DOHH2 (cell line): ENCODE measurements around the gene UBE2D2.
A peak's percentile ranks its signal among the peaks of the same experiment; 100 is the strongest.

Experiments
- H3F3A ChIP-seq: fragments of 200-600 bp; sonication (generic), shearing (Covaris generic); 2 replicates; pipeline ENCODE4 v1.6.0; 2016; ENCODE audit warnings: antibody characterized with exemption, mild to moderate bottlenecking; ENCODE audit not compliant: control insufficient read depth, insufficient read depth
- H3K27ac ChIP-seq: fragments of 200-600 bp; sonication (generic); 2 replicates; pipeline ENCODE4 v1.5.1; 2014; ENCODE audit warnings: low read depth, mild to moderate bottlenecking, low read length, moderate library complexity
- H3K27me3 ChIP-seq: fragments of 200-600 bp; sonication (generic); 2 replicates; pipeline ENCODE4 v1.6.1; 2014; ENCODE audit warnings: mild to moderate bottlenecking, low read length, mixed read lengths; ENCODE audit not compliant: control insufficient read depth
- H3K36me3 ChIP-seq: fragments of 200-600 bp; sonication (generic); 2 replicates; pipeline ENCODE4 v1.6.1; 2014; ENCODE audit warnings: mild to moderate bottlenecking, low read length, moderate library complexity, mixed read lengths; ENCODE audit not compliant: control insufficient read depth
- H3K4me1 ChIP-seq: fragments of 200-600 bp; sonication (generic); 2 replicates; pipeline ENCODE4 v1.6.1; 2014; ENCODE audit warnings: mild to moderate bottlenecking, low read length, mixed read lengths; ENCODE audit not compliant: control insufficient read depth
- H3K4me2 ChIP-seq: fragments of 200-600 bp; sonication (generic); 2 replicates; pipeline ENCODE4 v1.6.0; 2014; ENCODE audit warnings: mild to moderate bottlenecking, low read length, moderate library complexity
- H3K4me3 ChIP-seq: fragments of 200-600 bp; sonication (generic); 2 replicates; pipeline ENCODE4 v1.5.1; 2014; ENCODE audit warnings: mild to moderate bottlenecking, low read length, mixed read lengths
- H3K79me2 ChIP-seq: fragments of 200-600 bp; sonication (generic); 2 replicates; pipeline ENCODE4 v1.6.1; 2014; ENCODE audit warnings: mild to moderate bottlenecking, low read length, mixed read lengths; ENCODE audit not compliant: control insufficient read depth
- H3K9me2 ChIP-seq: fragments of 200-600 bp; sonication (generic); replicated peaks from 2 replicates; pipeline ENCODE4 v1.6.1; 2014; ENCODE audit warnings: mild to moderate bottlenecking, low read length, mixed read lengths; ENCODE audit not compliant: control insufficient read depth
- H3K9me3 ChIP-seq: fragments of 200-600 bp; sonication (generic); 2 replicates; pipeline ENCODE4 v1.6.1; 2014; ENCODE audit warnings: antibody characterized with exemption, low read length, mixed read lengths; ENCODE audit not compliant: control insufficient read depth, insufficient read depth
- H4K20me1 ChIP-seq: fragments of 200-600 bp; sonication (generic); 2 replicates; pipeline ENCODE4 v1.6.0; 2014; ENCODE audit warnings: low read depth, mild to moderate bottlenecking, antibody characterized with exemption, low read length, moderate library complexity; ENCODE audit not compliant: control insufficient read depth, insufficient read depth
- CTCF ChIP-seq: fragments of 200-600 bp; sonication (generic); IDR thresholded peaks from one replicate; pipeline ENCODE4 v1.5.1; 2014; ENCODE audit warnings: antibody characterized with exemption, mild to moderate bottlenecking, low read depth, low read length; ENCODE audit not compliant: poor library complexity, severe bottlenecking
- EZH2phosphoT487 ChIP-seq: fragments of 200-600 bp; sonication (generic); IDR thresholded peaks from 2 replicates; pipeline ENCODE4 v1.6.1; 2017; ENCODE audit warnings: borderline replicate concordance, mild to moderate bottlenecking, antibody characterized with exemption, low read length, moderate library complexity, mixed read lengths

UBE2D2 gene

GRCh38 chr5:139635606-139636206, 74.6 kb downstream of the UBE2D2 start:
- peaks cover 83% of the 10 kb centered on the region for H3K4me1 ChIP-seq
- H3K4me3 ChIP-seq: peak overlapping the region; percentile 77
- no peaks in the 10 kb centered on the region for H3K9me3 ChIP-seq
- H3K9me2 ChIP-seq: no peaks in the 10 kb centered on the region
- H3K27ac ChIP-seq: peak overlapping the region; percentile 96
- H3K79me2 ChIP-seq: peaks cover 7% of the 10 kb centered on the region
- TF ChIP-seq EZH2phosphoT487 (no peak), CTCF (peak; percentile 91)
- no peaks in the 10 kb centered on the region for H3K36me3 ChIP-seq
- peaks cover 6% of the 10 kb centered on the region; the same call in 1 of the 2 replicates for H4K20me1 ChIP-seq
- peak overlapping the region; percentile 99 for H3K4me2 ChIP-seq
- no peaks in the 10 kb centered on the region for H3K27me3 ChIP-seq
- peaks cover 42% of the 10 kb centered on the region for H3F3A ChIP-seq

DNA sequence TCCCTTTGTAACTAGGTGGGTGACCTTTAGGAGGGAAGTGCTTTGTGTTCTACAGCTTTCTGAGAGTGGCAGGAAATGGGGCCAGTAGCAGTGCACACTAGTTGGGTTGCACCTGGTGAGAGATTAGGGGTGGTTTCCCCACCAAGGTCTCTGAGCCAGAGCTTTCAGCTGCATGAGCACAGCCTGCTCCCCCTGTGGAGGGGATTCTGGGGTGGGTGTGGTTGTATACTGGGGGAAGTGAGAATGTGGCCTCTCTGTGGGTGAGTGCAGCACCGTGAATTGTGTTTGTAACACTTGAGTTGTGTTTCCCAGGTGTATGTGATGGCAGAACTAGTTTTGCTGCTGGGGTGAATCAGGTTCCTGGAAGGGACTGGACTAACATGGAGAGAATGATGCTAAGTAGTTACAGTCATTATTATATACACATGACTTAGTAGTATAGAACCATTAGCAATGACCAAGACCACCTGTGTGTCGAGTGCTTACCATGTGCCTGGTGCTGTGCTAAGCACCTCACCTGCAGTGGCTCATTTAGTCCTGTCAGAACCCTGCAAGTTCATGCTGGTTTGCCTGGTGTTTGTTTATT, 75.2 kb downstream of the UBE2D2 start:
- H3K79me2 ChIP-seq: peaks cover 7% of the 10 kb centered on the region
- peaks cover 83% of the 10 kb centered on the region for H3K4me1 ChIP-seq
- TF ChIP-seq CTCF: no peak
- TF ChIP-seq EZH2phosphoT487: no peak
- no peaks in the 10 kb centered on the region for H3K9me3 ChIP-seq
- peak overlapping the region; percentile 77 for H3K4me3 ChIP-seq
- H3F3A ChIP-seq: peaks cover 41% of the 10 kb centered on the region
- H3K36me3 ChIP-seq: no peaks in the 10 kb centered on the region
- no peaks in the 10 kb centered on the region for H3K27me3 ChIP-seq
- no peaks in the 10 kb centered on the region for H3K9me2 ChIP-seq
- peak overlapping the region; percentile 96 for H3K27ac ChIP-seq
- H4K20me1 ChIP-seq: peaks cover 6% of the 10 kb centered on the region; the same call in 1 of the 2 replicates
- H3K4me2 ChIP-seq: peak overlapping the region; percentile 99

DNA sequence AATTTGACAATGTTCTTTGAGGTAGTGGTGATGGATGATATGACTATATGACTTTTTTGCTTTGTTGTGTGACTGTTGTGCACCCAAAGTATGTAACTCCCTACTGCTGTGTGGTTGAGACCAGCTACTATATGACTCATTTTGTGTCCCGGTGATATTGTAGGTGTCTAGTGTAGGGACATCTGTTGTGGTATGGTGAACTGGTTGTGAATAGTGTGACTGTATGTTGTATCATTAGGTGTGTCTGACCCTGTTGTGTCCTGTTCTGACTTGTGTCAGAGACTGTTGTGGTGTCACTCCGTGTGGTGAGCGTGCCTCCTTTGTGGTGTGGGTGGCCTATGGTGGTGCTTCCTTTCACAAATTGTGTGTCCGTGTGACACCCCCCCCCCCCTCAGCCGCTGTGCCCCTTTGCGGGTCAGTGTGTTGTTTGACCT, 75.9 kb downstream of the UBE2D2 start:
- H3F3A ChIP-seq: peaks cover 36% of the 10 kb centered on the region
- peaks cover 6% of the 10 kb centered on the region; the same call in 1 of the 2 replicates for H4K20me1 ChIP-seq
- H3K4me1 ChIP-seq: peaks cover 88% of the 10 kb centered on the region
- no peaks in the 10 kb centered on the region for H3K9me3 ChIP-seq
- H3K27ac ChIP-seq: peak overlapping the region; percentile 96
- H3K9me2 ChIP-seq: no peaks in the 10 kb centered on the region
- H3K27me3 ChIP-seq: no peaks in the 10 kb centered on the region
- H3K4me3 ChIP-seq: peak overlapping the region; percentile 77
- H3K4me2 ChIP-seq: peak overlapping the region; percentile 99
- H3K36me3 ChIP-seq: no peaks in the 10 kb centered on the region
- TF ChIP-seq CTCF (no peak), EZH2phosphoT487 (no peak)
- H3K79me2 ChIP-seq: peaks cover 7% of the 10 kb centered on the region
